RCC 7860 (cell line): ENCODE measurements around the gene OTULIN.
A peak's percentile ranks its signal among the peaks of the same experiment; 100 is the strongest.

Source experiments
- DNase-seq: peaks from one replicate; pipeline ENCODE4 v3.0.0-alpha.2; 2015; ENCODE audit warnings: low spot score
- FAIRE-seq: peaks from 2 replicates; lab custom pipeline; 2012; peaks lifted over from hg19 to GRCh38; lab: Jason Lieb, UNC

Gene OTULIN

GRCh38 chr5:14664270-14665100 is at the start of gene OTULIN:
OTULIN (plus strand) TSS chr5:14664718; CDS start chr5:14664826, 108 bp downstream.
- FAIRE-seq (no peak), DNase-seq (peak; percentile 91)

- FAIRE-seq: no peak
- DNase-seq: no peak
These were observed 49.2 kb upstream of the OTULIN start for GRCh38 chr5:14615365-14615764.

GRCh38 chr5:14617441-14617840 is 47.1 kb upstream of the OTULIN start:
- no peak for DNase-seq
- FAIRE-seq: no peak

- no peak for DNase-seq
- no peak for FAIRE-seq
These were observed 37.2 kb upstream of the OTULIN start for GRCh38 chr5:14627270-14627669.

- FAIRE-seq (peak; percentile 55), DNase-seq (peak; percentile 49)
These were observed 36.2 kb upstream of the OTULIN start for GRCh38 chr5:14628346-14628745.

- FAIRE-seq (no peak), DNase-seq (no peak)
These were observed 33.8 kb upstream of the OTULIN start for GRCh38 chr5:14630671-14631070.

GRCh38 chr5:14635656-14636055 is 28.9 kb upstream of the OTULIN start:
- DNase-seq (no peak), FAIRE-seq (no peak)

GRCh38 chr5:14640765-14641164 is 23.8 kb upstream of the OTULIN start:
- FAIRE-seq: no peak

GRCh38 chr5:14644623-14645237 is 19.8 kb upstream of the OTULIN start:
- FAIRE-seq: no peak
- no peak for DNase-seq

More at GRCh38 chr5:14640765-14641164, 23.8 kb upstream of the OTULIN start:
- no peak for DNase-seq

GRCh38 chr5:14650052-14650451 is 14.5 kb upstream of the OTULIN start:
- no peak for FAIRE-seq
- no peak for DNase-seq

- FAIRE-seq (no peak), DNase-seq (no peak)
These were observed 9.3 kb upstream of the OTULIN start for GRCh38 chr5:14655146-14655741.

GRCh38 chr5:14656898-14657297 is 7.6 kb upstream of the OTULIN start:
- FAIRE-seq: no peak
- no peak for DNase-seq

GRCh38 chr5:14659821-14660607 is 4.5 kb upstream of the OTULIN start:
- DNase-seq: no peak
- peak; percentile 24 for FAIRE-seq

GRCh38 chr5:14660833-14661232 is 3.7 kb upstream of the OTULIN start:
- DNase-seq: no peak
- FAIRE-seq: no peak

GRCh38 chr5:14662721-14663260 is 1.7 kb upstream of the OTULIN start:
- DNase-seq (no peak), FAIRE-seq (no peak)

GRCh38 chr5:14663734-14664269 is 716 bp upstream of the OTULIN start:
- DNase-seq (no peak), FAIRE-seq (no peak)

- peak; percentile 35 for DNase-seq
- FAIRE-seq: no peak
These were observed 744 bp downstream of the OTULIN start for GRCh38 chr5:14665101-14665822.

- no peak for FAIRE-seq
These were observed 1.4 kb downstream of the OTULIN start for GRCh38 chr5:14665949-14666348.

GRCh38 chr5:14666357-14666756 is 1.8 kb downstream of the OTULIN start:
- no peak for DNase-seq
- FAIRE-seq: no peak

More at GRCh38 chr5:14665949-14666348, 1.4 kb downstream of the OTULIN start:
- no peak for DNase-seq

GRCh38 chr5:14667290-14667689 is 2.8 kb downstream of the OTULIN start:
- DNase-seq (no peak), FAIRE-seq (no peak)
